CD4-positive, alpha-beta T cell treated with Interleukin-2 at 100 ng/mL for 4 hours (primary cell): ENCODE measurements around the gene PLVAP.

Experiments
- DNase-seq: peaks from one replicate; pipeline ENCODE4 v3.0.0-alpha.2; 2020; ENCODE audit warnings: low spot score

The PLVAP gene

DNA sequence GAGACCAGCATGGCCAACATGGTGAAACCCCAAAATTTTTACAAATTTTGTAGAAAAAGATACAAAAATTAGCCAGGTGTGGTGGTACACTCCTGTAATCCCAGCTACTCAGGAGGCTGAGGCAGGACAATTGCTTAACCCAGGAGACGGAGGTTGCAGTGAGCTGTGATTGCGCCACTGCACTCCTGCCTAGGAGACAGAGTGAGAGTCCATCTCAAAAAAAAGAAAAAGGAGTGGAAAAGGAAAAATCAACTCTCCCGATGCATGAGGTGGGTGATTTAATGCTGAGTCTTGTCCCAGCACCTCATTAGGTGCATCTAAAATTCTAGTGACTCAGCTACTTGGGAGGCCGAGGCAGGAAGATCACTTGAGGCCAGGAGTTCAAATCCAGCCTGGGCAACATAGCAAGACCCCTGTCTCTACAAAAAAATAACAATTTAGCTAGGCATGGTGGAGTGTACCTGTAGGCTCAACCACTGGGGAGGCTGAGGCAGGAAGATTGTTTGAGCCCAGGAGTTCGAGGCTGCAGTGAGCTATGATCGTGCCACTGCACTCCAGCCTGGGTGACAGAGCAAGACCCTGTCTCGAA is 20.0 kb downstream of the PLVAP start:
- no peak for DNase-seq

DNA sequence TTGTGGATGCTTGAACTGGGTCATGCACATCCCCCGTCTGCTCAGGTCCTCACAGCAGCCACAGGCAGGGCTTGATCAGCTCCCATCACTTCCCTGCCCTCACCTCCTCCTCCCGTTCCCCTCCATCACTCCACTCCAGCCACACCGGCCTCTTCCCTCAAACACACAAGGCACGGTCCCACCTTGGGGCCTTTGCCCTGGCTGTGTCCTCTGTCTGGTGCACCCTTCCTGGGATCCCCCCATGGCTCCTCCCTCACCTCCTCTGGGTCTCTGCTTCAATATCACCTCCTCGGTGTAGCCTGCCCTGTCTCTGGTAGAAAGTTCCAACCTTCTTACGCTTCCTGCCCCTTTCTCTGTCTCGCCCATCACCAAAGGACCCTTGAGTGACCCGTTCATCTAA is 23.8 kb downstream of the PLVAP start:
- DNase-seq: no peak

DNA sequence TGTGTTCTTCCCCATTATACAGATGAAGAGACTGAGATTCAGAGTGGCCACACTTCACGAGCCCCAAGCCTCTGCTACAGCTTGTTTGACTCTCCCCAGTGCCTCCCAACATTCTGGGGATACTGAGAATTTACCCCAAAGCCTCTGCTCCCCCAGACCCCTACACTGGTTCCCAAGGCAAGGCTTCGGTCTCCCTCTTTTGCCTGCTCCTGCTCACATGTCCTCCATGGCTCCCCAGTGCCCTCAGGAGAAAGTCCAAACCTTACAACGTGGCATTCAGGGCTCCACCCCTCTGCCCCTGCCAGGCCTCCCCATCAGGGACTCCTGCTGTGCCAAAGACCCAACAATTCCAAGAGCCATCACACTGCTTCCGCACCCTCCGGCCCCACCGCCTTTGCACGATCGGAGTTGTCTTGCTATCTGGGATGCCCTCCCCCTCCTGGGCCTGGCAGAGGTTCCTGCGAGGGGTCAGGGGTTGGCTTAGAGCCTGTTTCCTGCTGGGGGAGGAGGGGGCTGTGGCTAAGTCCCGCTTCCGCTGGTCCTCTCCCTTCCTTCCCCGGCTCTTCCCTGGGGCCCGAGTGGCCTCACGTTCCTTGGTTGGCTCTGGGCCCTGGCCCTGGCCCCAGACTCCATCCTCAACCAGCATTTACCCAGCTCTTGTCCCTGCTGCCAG is 24.4 kb downstream of the PLVAP start:
- no peak for DNase-seq

DNA sequence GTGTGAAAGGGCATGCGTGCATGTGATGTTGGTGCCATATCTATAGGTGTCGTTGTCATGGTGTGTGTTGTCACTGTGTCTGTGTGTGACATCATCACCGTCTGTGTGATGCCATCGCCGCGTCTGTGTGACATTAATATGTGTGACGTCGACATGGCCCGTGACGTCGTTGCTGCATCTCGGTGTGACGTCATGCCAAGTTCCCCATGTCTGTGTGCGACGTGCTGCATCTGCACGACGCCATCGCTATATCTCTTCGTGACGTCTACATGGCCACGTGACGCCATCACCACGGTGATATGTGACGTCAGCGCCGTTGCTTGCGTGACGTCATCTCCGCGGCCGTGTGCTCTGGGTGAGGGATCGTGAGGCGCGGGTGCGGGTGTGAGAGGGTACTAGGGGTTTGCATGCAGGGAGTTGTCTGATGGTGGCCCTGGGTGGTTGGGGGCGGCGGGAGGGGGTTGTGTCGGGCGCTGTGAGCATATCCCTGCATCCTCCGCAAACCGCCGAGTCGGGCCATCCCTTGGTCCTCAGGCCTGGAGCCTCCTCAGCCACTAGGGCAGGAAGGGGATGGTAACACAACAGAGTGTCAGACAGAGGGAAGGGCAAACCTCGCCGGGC is 25.2 kb downstream of the PLVAP start:
- DNase-seq: no peak

DNA sequence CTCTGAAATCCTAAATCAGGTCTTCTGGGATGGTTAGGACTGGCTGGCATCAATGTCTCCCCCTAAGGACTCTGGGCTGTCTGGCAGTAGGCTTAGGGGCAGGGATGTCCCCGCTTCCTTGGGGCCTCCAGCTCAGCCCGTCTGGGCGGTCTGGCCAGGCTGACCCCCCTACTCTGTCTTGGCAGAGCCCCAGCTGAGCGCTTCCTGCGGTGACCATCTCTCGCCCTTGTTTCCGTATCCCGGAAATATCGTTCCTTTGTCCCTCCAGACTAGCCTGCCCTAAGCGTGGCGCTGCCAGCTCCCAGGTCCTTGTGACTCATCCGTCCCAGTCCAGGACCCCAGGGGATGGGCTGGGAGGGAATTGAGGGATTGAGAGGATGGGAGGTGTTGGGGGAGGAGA is 28.4 kb downstream of the PLVAP start:
- no peak for DNase-seq

DNA sequence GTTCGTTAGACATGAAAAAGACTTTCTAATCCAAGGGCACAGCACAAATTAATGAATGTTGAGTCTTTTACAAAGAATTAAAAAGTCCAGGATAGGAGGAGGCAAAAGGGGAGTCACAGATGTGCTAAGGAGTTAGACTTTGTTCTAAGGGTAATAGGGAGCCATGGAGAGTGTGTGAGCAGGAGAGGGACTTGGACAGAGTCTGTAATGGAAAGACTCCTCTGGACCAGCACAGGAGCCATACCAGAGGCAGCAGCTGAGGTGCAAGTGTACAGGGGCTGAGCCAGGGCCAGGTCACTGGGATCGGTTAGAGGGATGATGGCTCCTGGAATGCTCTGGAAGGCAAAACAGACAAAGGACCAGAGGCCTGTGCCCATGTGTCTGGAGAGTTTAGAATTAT is 29.3 kb downstream of the PLVAP start:
- DNase-seq: no peak

DNA sequence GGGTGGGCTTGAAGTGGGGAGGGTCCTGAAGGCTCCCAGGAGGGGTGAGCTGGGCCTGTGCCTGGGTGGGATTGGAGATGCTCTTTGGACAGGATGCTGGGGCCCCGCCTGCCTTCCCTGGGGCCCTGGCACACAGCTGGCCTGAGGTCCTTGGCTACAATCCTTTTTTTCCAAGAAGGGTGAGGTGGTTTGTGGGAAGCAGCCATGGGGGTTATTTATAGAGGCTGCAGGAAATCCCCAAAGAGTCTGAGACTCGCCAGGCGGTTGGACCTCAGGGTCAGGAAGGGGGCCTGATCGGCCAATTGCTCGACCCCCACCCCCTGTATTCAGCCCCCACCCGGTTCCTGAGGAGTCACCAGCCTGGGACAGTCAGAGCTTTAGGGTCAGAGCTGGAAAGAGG is 29.8 kb downstream of the PLVAP start:
- DNase-seq: no peak

DNA sequence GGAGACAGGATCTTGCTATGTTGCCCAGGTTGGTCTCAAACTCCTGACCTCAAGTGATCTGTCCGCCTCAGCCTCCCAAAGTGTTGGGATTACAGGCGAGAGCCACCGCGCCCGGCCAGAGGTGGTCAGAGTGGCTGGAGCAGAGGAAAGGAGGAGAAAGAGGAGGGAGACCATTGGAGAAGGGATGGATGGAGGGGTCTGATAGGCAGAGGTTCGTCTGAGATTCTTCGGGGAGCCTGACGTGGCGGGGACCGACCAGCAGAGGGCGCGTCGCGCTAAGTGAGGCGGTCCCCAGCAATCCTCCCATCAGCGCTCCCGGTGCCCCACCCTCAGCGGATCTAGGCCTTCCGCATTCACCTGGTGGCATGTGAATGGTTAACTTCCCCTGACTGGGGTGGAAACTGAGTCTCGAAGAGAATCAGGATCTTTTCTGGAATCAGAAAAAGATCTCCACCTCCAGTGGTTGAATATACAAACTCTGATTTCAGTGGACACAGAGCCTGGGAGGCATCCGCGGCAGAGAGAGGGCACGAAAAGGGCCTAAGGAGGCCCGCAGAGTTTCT is 31.0 kb downstream of the PLVAP start:
- peak; percentile 77 for DNase-seq

DNA sequence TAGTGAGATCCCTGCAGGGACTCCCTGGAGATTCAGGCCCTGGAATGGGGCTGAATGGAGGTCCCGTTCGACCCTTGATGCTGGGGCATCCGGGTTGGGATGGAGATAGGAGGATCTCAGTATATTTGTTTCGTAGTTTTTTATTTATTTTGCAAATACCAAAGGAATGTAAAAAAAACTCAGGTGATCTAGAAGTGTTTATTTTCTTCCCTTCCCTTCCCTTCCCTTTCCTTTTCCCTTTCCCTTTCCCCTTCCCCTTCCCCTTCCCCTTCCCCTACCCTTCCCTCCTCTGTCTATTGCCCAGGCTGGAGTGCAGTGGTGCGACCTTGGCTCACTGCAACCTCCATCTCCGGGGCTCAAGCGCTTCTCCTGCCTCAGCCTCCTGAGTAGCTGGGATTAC is 35.3 kb downstream of the PLVAP start:
- no peak for DNase-seq

DNA sequence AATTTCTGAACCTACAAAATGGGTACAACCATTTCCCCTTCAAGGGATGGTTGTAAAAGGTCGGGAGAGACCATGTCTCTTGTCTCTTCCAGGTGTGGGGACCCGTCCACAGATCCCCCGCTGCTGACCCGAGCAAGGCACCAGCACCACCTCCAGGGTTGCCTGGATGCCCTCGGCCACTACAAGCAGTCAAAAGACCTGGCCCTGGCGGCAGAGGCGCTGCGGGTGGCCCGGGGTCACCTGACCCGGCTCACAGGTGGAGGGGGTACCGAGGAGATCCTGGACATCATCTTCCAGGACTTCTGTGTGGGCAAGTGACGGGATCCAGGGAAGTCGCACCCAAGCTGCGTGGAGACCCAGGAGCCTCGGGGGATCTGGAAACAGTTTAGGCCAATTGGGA is 35.8 kb downstream of the PLVAP start:
- DNase-seq: no peak

DNA sequence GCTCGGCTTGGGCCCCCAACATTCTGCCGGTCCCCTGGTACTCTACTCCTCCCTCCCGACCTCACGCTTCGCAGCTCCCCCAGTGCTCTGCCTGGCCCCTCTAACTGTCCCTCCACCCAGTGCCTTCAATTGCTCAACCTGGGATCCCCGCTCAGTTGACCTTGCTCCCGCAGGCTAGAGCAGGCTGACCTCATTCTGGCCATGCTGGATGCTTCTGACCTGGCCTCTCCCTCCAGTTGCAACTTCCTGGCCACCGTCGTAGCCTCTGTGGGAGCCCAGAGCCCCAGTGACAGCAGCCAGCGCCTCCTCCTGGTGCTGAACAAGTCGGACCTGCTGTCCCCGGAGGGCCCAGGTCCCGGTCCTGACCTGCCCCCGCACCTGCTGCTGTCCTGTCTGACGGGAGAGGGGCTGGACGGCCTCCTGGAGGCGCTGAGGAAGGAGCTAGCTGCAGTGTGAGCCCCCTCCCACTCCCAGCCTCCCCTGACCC is 36.2 kb downstream of the PLVAP start:
- no peak for DNase-seq

DNA sequence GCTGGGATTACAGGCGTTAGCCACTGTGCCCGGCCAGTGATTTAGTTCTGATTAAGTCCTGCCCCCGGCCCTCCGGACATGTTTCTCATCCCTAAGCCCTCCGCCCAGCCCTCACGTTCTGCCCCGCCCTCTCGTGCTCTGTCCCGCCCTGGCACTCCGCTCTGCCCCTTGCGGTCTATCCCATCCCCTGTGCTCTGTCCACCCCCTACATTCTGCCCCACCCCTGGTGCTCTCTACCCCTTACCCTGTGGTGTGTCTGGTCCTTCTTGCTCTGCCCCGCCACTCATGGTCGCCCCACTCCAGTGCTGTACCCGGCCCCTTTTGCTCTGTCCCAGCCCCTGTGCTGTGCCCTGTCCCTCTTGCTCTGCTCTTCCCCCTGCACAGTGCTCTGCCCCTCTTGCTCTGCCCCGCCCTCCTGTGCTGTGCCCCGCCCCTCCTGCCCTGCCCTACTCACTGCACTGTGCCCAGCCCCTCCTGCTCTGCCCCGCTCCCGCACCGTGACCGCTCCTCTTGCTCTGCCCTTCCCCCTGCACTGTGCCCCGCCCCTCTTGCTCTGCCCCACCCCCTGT is 36.8 kb downstream of the PLVAP start:
- no peak for DNase-seq

DNA sequence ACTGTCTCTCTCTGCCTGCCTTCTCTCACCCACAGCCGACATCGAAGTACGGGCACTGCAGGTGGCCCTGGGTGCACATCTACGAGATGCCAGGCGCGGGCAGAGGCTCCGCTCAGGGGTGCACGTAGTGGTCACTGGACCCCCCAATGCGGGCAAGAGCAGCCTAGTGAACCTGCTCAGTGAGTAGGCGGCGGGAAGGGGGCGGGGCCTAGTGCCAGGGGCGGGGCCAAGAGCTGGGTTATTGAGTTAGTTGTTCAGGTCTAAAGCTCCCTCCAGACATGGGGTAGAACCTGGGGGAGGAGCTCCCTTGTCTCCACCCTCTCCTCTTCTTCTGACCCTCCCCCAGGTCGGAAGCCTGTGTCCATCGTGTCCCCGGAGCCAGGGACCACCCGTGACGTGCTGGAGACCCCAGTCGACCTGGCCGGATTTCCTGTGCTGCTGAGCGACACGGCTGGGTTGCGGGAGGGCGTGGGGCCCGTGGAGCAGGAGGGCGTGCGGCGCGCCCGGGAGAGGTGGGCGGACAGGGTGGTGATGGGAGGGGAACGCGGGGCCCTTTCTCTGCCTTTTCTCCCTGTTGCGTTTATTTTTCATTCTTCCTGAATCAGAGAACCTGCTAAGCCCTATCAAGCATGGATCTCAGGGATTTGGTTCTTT is 37.9 kb downstream of the PLVAP start:
- DNase-seq: no peak

DNA sequence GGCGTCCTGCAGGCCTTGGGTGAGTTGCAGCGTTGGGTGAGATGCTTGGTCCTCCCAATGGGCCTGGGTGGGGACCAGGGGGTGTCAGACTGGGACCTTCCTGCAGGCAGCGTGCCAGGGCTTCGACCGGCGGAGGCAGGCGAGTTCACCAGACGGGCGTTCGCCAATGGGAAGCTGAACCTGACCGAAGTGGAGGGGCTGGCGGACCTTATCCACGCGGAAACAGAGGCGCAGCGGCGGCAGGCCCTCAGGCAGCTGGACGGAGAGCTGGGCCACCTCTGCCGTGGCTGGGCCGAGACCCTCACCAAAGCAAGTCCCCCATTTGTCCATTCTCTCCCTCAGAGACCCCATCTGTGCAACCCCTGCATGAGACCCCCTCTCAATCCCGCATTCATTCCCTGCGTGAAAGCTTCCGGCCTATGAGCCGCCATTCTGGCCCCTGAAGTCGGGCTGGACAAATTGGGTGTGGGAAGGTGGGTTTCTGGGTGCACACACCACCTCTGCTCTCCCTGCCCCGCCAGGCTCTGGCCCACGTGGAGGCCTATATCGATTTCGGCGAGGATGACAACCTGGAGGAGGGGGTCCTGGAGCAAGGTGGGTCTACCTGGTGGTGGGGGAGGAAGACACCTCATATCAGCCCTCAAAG is 38.6 kb downstream of the PLVAP start:
- no peak for DNase-seq

DNA sequence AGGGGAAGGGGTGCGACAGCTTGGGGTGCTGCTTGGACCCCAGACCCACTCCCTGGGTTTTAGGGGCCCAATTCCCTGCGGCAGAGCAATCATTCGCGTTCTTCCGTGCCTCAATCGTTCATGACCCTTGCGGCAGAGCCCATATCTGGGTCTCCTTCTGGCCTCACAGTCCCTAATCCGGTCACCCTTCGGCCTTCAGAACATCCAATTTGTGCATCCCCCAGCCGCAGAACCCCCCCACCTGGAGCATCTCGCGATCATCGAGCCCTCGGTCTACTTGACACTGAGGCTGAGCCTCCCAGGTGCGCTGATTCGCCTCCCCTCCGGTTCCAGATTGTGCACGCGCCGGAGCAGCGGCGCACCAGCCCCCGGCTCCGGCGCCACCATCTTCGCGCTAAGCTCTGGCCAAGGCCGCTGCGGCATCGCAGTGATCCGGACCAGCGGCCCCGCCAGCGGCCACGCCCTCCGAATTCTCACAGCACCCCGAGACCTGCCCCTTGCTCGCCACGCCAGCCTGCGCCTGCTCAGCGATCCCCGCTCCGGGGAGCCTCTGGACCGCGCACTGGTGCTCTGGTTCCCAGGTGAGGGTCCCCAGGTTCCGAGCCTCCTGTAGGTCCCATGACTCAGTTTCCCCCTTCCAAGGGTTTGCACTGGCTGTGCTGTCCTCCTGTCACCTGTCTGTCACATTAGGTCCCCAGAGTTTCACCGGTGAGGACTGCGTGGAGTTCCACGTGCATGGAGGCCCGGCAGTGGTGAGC is 39.3 kb downstream of the PLVAP start:
- DNase-seq: peak; percentile 21

DNA sequence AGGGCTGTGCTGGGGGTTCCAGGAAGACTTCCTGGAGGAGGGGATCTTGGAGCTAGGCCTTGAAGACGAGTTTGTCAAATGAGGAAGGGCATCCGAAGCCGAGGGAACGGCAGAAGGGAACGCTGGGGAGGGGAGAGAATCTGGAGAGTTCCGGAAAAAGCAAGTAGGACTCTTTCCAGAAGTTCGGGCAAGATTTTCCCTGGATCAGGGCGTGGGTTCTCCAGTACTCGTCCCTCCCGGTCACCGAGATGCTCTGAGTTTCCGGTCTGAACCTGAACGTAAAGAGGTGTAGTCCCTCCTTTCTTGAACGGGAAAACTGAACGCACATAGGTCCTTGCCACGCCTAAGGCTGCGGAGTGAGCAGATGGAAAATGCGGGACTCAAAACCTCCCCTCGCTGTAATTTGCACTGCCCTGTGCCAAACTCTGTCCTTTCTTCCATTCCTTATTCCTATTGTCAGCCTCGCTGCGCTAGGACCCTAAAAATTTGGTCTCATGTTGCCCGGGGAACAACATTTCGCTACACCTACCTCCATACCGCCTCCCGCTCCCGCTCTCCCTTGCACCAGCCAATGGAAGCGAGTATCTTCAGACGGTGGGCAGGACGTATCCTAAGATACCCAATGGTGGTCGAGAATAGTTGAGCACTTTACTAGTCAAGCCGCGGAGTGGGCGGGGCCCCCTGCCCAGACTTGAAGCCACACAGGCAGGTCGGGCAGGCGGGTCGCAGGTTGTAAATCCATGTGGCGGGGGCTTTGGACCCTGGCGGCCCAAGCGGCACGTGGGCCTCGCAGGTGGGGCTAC is 40.1 kb downstream of the PLVAP start, which contains the start of gene GTPBP3:
GTPBP3 (plus strand) TSS at position 682 of the 803 bp plus-strand sequence; CDS start at position 741, 59 bp downstream.
- peak; percentile 99 for DNase-seq

DNA sequence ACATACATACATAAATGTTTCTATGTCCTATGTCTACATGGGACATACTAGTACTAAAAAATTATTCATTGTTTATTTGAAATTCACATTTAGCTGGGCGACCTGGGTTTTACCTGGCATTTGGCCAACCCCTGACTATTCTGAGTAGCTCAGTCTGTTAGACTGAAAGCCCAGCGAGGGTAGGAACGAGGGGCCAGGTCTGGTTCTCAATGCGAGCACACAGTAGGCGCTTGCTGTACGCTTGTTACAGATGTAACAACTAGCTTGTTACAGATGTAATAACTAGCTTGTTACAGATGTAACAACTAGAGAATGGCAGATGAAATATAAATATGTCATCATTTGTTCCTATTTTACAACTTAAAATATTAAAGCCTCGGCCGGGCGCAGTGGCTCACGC is 41.6 kb downstream of the PLVAP start:
- no peak for DNase-seq

DNA sequence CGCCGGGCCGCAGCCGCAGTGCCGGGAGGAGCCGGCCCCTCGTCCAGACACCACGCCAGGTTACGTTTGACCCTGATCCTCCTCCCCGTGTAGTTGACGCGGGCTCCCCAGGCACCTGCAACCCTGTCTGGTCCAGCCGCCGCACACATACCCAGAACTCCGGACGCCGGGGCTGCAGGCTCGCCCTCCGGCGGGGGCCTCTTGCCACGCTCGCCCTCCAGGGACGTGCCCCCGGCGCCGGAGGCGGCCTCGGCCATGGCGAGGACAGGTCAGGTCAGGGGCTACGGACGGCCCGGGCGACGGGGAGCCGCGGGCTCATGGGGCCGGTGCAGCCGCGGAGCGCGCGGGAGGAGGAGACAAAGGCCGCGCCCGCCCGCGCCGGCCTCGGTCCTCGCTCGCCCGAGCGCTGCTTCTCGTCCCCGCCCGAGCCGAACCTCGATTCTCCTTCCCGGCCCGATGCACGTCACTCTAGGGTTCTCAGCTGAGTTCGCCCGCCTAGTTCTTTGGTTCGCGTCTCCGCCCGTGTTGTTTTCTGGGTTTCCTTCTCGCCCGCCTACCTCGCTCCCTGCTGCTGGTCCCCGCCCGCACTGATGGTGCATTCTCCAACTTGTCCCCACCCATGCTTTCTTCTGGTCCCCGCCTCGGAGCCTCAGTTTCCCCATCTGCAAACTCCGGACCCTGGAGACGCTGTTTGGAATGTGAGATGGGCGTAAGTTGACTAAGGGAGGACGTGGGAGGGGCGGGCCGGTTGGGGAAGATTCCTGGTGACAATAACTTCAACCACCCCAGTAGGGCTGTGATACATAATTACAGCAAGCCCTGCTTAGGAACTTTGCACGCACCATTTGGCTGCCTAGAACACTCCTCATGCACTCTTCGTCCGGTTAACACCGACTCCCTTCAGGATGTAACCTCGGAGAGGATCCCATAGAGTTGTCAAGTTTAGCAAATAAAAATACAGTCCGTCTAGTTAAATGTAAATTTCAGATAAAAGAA is 42.4 kb downstream of the PLVAP start, which contains the start of gene ANO8:
ANO8 (minus strand) TSS at position 442 of the 996 bp plus-strand sequence; CDS start at position 257, 185 bp downstream.
- peak; percentile 99 for DNase-seq
